Stimulated activated naive CD8-positive, alpha-beta T cell treated with anti-CD3 and anti-CD28 coated beads, Interleukin-15, Interleukin-2, amounts not matched to agents 100 ng/mL and 50 ng/mL, for 24 hours (primary cell): ENCODE data around the gene PPP1R2.

Source experiments
- H3K27ac Mint-ChIP-seq: one replicate; pipeline ENCODE4 v1.8.0; 2021; ENCODE audit warnings: mild to moderate bottlenecking, mixed read lengths
- H3K27me3 Mint-ChIP-seq: one replicate; pipeline ENCODE4 v1.8.0; 2021; ENCODE audit warnings: mixed read lengths
- H3K36me3 Mint-ChIP-seq: one replicate; pipeline ENCODE4 v1.8.0; 2021; ENCODE audit warnings: low read depth, mixed read lengths
- H3K4me1 Mint-ChIP-seq: one replicate; pipeline ENCODE4 v1.8.0; 2021; ENCODE audit warnings: low read depth, mixed read lengths
- H3K4me3 Mint-ChIP-seq: one replicate; pipeline ENCODE4 v1.8.0; 2021; ENCODE audit warnings: mild to moderate bottlenecking, mixed read lengths
- H3K9me3 Mint-ChIP-seq: one replicate; pipeline ENCODE4 v1.8.0; 2021; ENCODE audit warnings: mixed read lengths

Gene PPP1R2

DNA sequence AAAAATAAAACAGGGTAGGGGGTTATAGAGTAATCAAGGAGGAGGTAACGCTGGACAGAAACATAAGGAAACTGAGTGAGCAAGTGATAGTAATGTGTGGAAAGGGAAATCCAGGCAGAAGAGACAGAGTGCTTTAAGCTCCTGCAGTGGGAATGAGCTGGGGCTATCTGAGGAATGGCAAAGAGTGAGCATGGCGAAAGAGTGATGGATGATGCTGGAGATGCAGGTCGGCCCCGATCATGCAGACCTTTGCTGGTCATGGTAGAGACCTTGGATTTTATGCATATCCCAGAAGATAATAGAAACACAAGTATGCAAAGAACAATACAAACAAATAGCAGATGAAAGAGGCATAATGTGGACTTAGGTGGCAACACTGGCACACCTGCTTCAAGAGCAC, 74.3 kb downstream of the PPP1R2 start:
- peaks cover 9% of the 10 kb centered on the region for H3K36me3 Mint-ChIP-seq
- no peak overlapping the region for H3K27ac Mint-ChIP-seq
- peaks cover 11% of the 10 kb centered on the region for H3K4me1 Mint-ChIP-seq
- H3K9me3 Mint-ChIP-seq, result peaks cover 16% of the 10 kb centered on the region
- no peak overlapping the region for H3K4me3 Mint-ChIP-seq
- no peaks in the 10 kb centered on the region for H3K27me3 Mint-ChIP-seq

DNA sequence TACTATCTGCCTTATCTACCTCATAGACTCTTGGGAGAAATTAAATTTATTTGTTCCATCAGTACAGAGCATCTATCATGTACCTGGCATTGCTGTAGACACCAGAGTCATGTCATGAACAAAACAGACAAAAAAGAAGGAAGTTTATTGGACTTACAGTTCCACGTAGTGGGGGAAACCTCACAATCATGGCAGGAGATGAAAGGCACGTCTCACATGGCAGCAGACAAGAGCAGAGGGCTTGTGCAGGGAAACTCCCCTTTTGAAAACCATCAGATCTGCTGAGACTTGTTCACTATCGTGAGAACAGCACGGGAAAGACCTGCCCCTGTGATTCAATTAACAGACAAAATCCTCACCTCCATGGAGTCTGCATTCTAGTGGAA, 74.7 kb downstream of the PPP1R2 start:
- Mint-ChIP-seq H3K36me3 (peaks cover 9% of the 10 kb centered on the region), H3K4me3 (peak overlapping the region; percentile 6), H3K27ac (peak overlapping the region; percentile 21), H3K9me3 (peaks cover 16% of the 10 kb centered on the region), H3K4me1 (peaks cover 11% of the 10 kb centered on the region), H3K27me3 (no peaks in the 10 kb centered on the region)

GRCh38 chr3:195467641-195468390, 75.3 kb downstream of the PPP1R2 start:
- H3K9me3 Mint-ChIP-seq, result peaks cover 16% of the 10 kb centered on the region
- peak overlapping the region; percentile 6 for H3K4me3 Mint-ChIP-seq
- peak overlapping the region; percentile 21 for H3K27ac Mint-ChIP-seq
- H3K4me1 Mint-ChIP-seq, result peaks cover 11% of the 10 kb centered on the region
- H3K36me3 Mint-ChIP-seq, result peaks cover 9% of the 10 kb centered on the region
- H3K27me3 Mint-ChIP-seq, result no peaks in the 10 kb centered on the region

- H3K27ac Mint-ChIP-seq, result no peak overlapping the region
- H3K9me3 Mint-ChIP-seq, result peaks cover 16% of the 10 kb centered on the region
- H3K4me1 Mint-ChIP-seq, result peaks cover 11% of the 10 kb centered on the region
- no peaks in the 10 kb centered on the region for H3K27me3 Mint-ChIP-seq
- H3K4me3 Mint-ChIP-seq, result no peak overlapping the region
- H3K36me3 Mint-ChIP-seq, result peaks cover 9% of the 10 kb centered on the region
These were observed 76.9 kb downstream of the PPP1R2 start for GRCh38 chr3:195466251-195466650.
